ENCODE measurements around the gene MRE11.
"Not testable (repeated sequence)": the region's sequence is repeated elsewhere in the genome, so short reads cannot be mapped to it uniquely, and the experiment has no call there.

The MRE11 gene

GRCh38 chr11:94507485-94507884 is 13.8 kb upstream of the MRE11 start:
- no peak overlapping the region for H3K4me3 ChIP-seq (ENCODE audit: low read length)
- DNase-seq (ENCODE audit: low read depth), result no peak
- TF ChIP-seq, protein P1, sequence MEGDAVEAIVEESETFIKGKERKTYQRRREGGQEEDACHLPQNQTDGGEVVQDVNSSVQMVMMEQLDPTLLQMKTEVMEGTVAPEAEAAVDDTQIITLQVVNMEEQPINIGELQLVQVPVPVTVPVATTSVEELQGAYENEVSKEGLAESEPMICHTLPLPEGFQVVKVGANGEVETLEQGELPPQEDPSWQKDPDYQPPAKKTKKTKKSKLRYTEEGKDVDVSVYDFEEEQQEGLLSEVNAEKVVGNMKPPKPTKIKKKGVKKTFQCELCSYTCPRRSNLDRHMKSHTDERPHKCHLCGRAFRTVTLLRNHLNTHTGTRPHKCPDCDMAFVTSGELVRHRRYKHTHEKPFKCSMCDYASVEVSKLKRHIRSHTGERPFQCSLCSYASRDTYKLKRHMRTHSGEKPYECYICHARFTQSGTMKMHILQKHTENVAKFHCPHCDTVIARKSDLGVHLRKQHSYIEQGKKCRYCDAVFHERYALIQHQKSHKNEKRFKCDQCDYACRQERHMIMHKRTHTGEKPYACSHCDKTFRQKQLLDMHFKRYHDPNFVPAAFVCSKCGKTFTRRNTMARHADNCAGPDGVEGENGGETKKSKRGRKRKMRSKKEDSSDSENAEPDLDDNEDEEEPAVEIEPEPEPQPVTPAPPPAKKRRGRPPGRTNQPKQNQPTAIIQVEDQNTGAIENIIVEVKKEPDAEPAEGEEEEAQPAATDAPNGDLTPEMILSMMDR (conservative IDR thresholded peaks at IDR 0.05; ENCODE audit: low read depth, low read length), result no peak

DNA sequence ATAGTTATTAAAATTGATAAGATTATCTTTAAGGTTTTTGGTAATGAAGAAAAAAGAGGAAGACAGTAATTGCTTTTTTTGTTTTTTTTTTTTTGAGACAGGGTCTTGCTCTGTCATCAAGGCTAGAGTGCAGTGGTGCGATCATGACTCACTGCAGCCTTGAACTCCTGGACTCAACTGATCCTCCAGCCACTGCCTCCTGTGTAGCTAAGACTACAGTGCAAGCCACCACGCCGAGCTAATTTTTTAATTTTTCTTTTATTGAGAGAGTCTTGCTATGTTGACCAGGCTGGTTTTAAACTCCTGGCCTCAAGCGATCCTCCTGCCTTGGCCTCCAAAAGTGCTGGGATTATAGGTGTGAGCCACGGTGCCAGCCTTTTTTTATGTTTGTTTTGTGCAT is 12.9 kb upstream of the MRE11 start:
- not testable (repeated sequence) for DNase-seq (ENCODE audit: low read depth); H3K4me3 ChIP-seq (ENCODE audit: low read length)

- no peak overlapping the region for H3K4me3 ChIP-seq (ENCODE audit: low read length)
- TF ChIP-seq, protein P1 (conservative IDR thresholded peaks at IDR 0.05; ENCODE audit: low read depth, low read length), result peak; percentile 63
- DNase-seq (ENCODE audit: low read depth), result no peak
Measured at GRCh38 chr11:94504689-94505293, 11.1 kb upstream of the MRE11 start.

GRCh38 chr11:94501522-94501921 is 7.9 kb upstream of the MRE11 start:
- no peak overlapping the region for H3K4me3 ChIP-seq (ENCODE audit: low read length)
- TF ChIP-seq, protein P1 (conservative IDR thresholded peaks at IDR 0.05; ENCODE audit: low read depth, low read length), result no peak
- DNase-seq (ENCODE audit: low read depth), result no peak

- TF ChIP-seq, protein P1 (conservative IDR thresholded peaks at IDR 0.05; ENCODE audit: low read depth, low read length), result no peak
- H3K4me3 ChIP-seq (ENCODE audit: low read length), result no peak overlapping the region
- no peak for DNase-seq (ENCODE audit: low read depth)
Measured at GRCh38 chr11:94500181-94500580, 6.5 kb upstream of the MRE11 start.

DNA sequence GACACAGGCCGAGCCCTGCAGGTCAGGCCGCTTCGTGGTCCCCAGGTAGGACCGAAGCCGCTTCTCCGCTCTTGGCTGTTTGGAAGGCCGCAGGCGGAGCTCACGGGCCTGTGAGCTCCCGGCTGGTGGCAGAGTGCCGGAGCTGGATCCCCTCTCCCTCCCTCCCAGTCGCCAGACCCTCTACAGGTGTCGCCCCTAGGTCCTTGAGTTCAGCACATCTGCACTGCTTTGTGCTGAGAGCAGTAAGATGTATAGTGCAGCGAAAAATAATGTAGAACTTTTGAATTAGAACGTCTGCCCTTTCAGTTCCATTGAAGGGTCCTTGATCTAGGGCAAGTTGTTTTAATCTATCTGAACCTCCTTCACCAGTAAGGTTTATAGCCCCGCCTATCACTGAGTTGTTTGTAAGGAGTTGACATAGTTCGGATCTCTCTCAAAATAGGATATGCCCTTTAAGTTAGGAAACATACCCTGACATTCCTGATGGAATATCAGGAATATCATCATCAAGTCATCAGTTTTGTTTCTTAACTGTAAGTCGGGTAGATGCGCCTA is 559 bp upstream of the MRE11 start:
- H3K4me3 ChIP-seq (ENCODE audit: low read length), result peak overlapping the region; percentile 91
- TF ChIP-seq, protein P1 (conservative IDR thresholded peaks at IDR 0.05; ENCODE audit: low read depth, low read length), result no peak
- DNase-seq (ENCODE audit: low read depth), result no peak

GRCh38 chr11:94486068-94486467 is 7.6 kb downstream of the MRE11 start:
- H3K4me3 ChIP-seq (ENCODE audit: low read length), result no peak overlapping the region
- TF ChIP-seq, protein P1 (conservative IDR thresholded peaks at IDR 0.05; ENCODE audit: low read depth, low read length), result no peak
- no peak for DNase-seq (ENCODE audit: low read depth)

Data from retinal pigment epithelial cell (primary cell).